HG02885 (cell line): ENCODE results near the gene CACNA1H.
"Not testable (repeated sequence)": the region's sequence is repeated elsewhere in the genome, so short reads cannot be mapped to it uniquely, and the experiment has no call there.

Source experiments
- ATAC-seq: cut with Tn5 transposase; IDR thresholded peaks from one replicate; pipeline ENCODE4 v1.9.1; 2021; ENCODE audit warnings: mild to moderate bottlenecking; ENCODE audit not compliant: unreplicated experiment, poor library complexity

The CACNA1H gene

DNA sequence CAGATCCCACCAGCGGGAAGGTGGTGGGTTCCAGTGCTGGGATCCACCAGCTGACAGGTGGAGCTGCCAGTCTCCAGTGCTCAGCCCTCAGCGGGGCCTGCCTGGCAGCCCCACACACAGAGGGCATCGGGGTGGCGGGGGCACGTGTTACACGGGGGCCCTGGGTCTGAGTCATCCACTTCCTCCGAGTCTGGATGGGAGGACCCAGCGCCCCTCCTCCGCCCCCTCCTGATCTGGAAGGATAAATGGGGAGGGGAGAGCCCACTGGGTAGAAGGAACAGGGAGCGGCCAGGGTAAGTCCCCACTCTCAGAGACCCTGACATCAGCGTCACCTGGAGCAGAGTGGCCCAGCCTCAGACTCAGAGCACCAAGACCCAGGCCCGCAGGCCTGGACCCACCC lies 87.5 kb downstream of the CACNA1H start, which contains the start of gene TPSAB1:
TSS of gene TPSAB1 (plus strand) at position 270 of the 400 bp plus-strand sequence. CDS start 234 bp downstream, outside the sequence.
- not testable (repeated sequence) for ATAC-seq

DNA sequence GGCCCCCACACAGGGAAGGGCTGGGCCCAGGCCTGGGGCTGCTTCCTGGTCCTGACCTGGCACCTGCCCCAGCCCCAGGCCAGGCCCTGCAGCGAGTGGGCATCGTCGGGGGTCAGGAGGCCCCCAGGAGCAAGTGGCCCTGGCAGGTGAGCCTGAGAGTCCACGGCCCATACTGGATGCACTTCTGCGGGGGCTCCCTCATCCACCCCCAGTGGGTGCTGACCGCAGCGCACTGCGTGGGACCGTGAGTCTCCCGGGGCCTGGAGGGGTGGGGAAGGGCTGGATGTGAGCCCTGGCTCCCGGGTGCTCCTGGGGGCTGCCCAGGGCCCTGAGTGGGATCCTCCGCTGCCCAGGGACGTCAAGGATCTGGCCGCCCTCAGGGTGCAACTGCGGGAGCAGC lies 88.2 kb downstream of the CACNA1H start:
- not testable (repeated sequence) for ATAC-seq

DNA sequence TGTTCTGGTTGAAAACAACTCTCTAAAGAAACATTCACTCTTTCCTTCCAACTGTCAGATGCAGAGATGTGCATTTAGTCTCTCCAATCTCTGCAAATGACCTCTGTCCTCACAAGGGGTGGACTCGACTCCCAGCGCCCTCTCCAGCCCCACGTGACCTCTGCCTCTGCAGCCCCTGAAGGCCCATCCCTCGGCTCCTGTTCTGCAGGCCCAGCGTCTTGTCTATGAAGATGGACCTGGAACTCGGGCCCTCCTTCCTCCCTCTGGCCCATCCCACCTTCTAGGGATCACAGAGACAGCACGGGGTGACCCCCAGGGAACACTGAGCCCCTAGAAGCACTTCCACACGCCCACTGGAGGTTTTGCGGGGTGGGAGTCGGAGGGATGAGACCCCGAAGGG lies 90.5 kb downstream of the CACNA1H start:
- ATAC-seq = not testable (repeated sequence)

DNA sequence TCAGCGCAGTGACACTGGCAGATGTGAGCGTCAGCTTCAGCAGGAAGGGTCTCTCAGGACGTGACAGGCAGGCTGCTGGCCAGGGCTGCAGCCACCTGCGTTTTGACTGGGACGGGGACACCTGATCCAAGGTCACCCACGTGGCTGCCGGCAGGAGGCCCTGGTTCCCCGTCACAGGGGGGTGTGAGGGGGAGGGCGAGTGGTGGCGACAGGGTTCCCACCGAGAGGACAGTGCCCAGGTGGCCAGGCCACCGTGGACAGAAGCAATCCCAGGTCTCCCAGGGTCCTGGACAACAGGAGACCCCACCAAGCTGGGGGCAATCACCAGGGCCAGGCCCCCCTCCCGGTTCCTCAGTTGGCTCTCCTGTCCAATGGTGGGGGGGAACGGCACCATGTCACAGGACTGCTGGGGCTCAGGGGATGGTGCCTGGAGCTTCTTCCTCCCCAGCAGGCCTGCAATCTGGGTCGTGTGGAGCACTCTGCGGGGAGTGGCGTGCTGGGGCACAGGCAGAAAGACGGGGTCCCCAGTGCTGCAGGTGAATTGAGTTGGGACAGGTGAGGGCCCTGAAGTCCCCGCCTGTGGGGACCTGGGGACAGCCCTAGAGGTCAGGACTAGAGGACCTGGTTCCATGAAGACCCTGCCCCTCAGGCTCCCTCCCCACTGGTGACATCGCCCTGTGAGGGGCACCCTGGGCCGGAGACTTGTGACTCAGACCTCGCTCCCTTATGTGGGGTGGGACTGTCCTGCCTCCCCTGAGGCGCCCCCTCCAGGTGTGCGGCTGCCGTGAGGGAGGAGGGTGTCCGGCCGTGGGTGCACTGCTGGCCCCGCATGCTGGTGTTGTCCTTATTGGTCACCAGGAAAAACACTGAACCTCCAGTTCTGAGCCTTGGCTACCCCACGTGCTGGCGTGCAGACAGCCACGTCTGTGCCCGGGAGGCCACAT lies 91.3 kb downstream of the CACNA1H start:
- not testable (repeated sequence) for ATAC-seq

DNA sequence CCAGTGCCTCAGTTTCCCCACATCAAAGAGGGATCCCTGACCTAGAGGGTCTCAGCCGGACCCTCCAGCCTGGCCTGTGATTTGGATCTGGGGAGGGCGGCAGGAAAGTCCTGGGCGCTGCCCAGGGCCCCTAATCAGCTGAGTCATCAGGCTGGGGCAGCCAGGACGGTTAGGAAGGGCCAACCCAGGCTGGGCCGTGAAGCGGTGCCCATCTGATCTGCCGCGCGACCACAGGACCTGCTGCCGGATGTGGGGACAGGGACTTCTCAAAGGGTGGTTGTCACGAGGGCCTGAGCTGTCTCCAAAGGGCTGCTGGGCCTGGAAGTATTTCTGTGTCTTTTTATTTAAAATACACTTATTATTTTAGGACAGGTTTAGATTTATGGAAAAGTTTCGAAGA lies 92.0 kb downstream of the CACNA1H start:
- no peak for ATAC-seq

DNA sequence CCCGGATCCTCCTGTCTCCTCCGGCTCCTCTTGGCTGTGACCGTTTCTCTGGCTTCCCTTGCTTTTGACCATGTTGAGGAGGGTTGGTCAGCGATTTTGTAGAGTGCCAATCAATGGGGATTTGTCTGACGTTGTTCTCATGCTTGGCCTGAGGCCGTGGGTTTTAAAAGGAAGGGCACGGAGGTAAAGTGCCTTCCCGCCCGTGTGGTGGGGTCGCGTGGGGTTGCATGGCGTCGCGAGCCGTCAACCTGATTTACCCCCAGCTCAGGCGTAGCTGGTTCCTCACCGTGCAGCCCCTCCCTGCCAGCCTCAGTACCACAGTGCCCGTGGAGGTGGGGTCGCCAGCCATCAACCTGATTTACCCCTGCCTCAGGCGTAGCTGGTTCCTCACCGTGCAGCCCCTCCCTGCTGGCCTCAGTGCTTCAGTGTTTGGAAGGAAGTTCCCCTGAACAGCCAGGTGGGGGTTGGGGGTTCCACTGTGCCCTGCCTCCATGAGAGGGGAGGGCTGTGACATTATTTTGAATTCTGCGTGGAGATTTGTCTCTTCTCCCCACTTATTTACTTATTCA lies 92.6 kb downstream of the CACNA1H start:
- ATAC-seq = no peak

DNA sequence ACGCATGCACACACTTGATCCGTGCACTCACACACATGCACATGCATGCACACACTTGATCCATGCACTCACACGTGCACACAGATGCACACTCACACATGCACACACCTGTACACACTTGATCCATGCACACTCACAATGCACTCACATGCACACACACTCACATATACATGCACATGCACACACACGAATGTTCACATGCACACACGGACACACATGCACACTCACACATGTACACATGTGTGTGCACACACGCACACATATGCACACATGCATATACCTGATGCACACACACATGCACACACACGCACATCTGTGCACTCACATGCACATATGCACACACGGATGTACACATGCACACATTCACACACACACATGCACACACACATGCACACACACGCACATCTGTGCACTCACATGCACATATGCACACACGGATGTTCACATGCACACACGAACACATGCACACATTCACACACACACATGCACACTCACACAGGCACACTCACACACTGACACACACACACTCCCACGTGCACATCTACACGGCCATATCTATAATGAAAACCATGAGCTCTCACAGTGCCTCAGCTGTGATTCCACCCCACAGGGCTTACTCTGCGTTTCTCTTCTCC lies 95.1 kb downstream of the CACNA1H start:
- ATAC-seq = not testable (repeated sequence)

DNA sequence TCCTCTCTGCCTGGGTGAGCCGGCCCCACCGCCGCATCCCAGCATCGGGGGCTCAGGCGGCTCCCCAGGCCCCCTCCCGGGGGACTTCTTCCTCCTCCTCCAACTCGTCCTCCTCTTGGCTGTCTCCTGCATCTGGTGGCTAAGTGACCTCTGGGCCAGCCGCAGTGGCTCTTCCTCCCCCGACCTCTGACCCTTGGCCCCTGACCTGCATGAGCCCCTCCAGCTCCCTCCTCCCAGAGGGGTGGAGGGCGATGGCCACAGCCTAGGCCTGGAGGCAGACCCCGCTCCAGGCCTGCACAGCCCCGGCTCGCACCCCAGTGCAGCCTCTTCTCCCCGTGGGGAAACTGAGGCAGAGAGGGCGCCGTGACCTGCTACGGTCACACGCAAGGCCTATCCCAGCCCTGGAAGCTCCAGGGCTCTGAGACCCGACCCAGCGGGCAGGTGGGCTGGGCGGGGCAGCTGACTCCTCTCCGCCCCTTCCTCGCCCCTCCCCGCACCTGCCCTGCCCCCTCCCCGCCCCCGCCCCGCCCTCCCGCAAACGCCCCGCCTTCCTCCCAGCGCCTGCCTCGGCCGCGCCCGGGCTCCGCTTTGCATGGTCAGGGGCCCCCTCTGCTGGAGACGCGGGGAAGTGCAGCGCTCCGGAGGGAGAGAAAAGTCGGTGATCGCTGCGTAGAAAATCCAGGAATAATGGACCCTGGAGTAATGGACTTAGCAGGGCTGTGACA lies 96.3 kb downstream of the CACNA1H start:
- ATAC-seq = not testable (repeated sequence)

DNA sequence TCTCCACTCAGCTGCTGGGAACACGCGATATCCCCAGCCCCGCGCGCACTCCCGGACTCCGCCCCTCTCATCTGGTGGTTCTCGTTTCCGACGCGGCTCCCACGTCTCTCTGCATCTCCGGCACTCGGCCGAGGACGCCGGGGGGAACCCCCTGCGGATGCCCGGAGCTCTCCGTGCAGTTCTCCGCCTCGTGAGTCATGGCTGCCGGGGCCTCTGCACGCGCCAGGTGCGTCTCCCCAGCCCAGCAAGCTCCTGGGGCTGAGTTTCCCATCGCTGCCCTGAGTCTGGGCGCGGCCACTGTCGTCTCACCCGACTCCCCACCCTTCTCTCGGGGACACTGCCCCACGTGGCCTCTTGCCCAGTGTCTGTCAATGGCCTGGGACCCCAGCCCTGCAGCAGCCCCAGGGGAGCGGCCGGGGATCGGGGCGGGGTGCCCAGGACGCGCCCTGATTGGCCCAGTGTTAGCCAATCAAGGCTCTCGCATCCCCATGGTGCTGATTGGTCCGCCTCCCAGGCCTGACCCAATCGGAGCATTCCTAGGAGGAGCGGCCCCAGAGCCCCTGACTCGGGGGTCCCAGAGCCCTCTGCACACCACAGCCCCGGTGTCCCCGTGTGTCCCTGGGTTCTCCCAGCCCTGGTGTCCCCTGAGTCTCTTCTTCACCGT lies 100.9 kb downstream of the CACNA1H start:
- ATAC-seq = not testable (repeated sequence)

DNA sequence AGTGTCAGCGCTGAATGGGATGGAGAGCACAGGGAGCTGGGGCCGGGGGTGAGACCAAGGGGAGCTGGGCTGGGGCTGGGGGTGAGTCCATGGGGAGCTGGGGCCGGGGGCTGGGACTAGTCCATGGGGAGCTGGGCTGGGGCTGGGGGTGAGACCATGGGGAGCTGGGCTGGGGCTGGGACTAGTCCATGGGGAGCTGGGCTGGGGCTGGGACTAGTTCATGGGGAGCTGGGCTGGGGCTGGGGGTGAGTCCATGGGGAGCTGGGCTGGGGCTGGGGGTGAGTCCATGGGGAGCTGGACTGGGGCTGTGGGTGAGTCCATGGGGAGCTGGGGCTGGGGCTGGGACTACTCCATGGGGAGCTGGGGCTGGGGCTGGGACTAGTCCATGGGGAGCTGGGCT lies 101.9 kb downstream of the CACNA1H start:
- ATAC-seq = not testable (repeated sequence)

DNA sequence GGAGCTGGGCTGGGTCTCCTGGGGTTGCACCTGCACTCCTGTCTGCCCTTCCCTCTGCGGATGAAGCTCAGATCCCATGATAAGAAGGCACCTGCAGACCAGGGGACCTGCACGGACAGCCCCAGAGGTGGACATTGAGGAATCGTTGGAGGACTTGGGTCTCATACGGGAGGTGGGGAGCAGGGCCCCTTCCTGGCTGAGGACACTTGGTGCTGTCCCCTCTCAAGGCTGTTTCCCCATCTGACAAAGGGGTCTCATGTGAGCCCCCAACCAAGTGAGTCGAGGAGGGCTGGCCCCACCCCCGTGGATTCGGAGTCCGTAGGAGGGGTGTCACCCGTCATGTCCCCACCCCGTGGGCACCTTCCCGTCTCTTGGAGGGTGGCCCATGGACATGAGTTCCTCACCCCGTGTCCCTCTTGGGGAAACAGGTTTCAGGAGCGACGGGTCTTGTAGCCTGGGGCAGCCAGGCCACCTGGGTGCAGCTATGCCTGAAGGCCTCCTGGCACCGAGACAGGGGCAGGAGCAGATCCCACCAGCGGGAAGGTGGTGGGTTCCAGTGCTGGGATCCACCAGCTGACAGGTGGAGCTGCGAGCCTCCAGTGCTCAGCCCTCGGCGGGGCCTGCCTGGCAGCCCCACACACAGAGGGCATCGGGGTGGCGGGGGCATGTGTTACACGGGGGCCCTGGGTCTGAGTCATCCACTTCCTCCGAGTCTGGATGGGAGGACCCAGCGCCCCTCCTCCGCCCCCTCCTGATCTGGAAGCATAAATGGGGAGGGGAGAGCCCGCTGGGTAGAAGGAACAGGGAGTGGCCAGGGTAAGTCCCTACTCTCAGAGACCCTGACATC lies 102.6 kb downstream of the CACNA1H start, which contains the start of gene TPSD1:
TSS of gene TPSD1 (plus strand) at position 794 of the 847 bp plus-strand sequence. CDS start 212 bp downstream, outside the sequence.
- not testable (repeated sequence) for ATAC-seq

DNA sequence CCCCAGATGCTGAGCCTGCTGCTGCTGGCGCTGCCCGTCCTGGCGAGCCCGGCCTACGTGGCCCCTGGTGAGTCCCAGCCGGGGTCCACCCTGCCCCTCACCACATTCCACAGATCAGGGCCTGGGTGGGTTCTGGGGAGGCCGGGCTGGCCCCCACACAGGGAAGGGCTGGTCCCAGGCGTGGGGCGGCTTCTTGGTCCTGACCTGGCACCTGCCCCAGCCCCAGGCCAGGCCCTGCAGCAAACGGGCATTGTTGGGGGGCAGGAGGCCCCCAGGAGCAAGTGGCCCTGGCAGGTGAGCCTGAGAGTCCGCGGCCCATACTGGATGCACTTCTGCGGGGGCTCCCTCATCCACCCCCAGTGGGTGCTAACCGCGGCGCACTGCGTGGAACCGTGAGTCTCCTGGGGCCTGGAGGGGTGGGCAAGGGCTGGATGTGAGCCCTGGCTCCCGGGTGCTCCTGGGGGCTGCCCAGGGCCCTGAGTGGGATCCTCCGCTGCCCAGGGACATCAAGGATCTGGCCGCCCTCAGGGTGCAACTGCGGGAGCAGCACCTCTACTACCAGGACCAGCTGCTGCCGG lies 103.5 kb downstream of the CACNA1H start:
- ATAC-seq = not testable (repeated sequence)

DNA sequence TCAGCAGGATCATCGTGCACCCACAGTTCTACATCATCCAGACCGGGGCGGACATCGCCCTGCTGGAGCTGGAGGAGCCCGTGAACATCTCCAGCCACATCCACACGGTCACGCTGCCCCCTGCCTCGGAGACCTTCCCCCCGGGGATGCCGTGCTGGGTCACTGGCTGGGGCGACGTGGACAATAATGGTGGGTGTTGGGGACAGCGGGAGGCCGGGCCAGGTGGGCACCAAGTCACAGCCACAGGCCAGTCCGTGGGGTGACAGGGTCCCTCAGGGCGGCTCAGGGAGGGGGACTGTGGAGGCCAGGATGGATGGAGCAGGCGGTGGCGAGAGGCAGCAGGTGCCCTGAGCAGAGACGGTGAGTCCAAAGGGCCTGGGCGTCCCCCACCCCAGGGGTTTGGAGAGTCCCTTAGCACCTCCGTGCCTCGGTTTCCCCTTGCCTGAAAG lies 104.0 kb downstream of the CACNA1H start:
- no peak for ATAC-seq

DNA sequence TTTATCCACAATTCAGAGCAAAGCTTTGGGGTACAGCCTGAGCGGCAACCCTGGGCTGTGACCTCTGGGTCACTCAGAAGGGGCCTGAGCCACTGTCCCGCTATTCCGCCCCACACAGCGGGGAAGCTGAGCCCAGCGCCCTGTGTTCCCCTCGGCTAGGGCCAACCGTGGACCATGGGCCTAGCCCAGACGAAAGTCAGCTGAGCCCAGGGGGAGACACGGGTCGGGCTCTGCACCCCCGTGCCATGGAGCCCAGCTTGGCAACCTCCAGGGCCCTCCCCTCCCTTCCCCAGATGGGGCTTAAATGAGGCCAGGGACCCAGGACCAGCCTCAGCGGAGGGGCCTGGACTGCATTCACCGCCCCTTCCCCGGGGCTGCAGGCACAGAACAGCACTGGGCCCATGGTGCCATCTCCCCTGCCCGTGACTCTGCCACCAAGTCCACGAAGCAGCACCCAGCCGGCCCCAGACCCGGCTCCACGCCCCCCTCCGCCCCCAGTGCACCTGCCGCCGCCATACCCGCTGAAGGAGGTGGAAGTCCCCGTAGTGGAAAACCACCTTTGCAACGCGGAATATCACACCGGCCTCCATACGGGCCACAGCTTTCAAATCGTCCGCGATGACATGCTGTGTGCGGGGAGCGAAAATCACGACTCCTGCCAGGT lies 104.8 kb downstream of the CACNA1H start:
- ATAC-seq = no peak

DNA sequence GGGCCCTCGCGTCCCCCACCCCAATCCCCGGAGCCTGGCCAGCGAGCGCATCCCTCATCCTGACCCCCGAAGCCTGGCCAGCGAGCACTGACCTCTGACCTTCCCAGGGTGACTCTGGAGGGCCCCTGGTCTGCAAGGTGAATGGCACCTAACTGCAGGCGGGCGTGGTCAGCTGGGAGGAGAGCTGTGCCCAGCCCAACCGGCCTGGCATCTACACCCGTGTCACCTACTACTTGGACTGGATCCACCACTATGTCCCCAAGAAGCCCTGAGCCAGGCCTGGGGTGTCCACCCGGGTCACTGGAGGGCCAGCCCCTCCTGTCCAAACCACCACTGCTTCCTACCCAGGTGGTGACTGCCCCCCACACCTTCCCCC lies 105.3 kb downstream of the CACNA1H start:
- ATAC-seq = no peak

DNA sequence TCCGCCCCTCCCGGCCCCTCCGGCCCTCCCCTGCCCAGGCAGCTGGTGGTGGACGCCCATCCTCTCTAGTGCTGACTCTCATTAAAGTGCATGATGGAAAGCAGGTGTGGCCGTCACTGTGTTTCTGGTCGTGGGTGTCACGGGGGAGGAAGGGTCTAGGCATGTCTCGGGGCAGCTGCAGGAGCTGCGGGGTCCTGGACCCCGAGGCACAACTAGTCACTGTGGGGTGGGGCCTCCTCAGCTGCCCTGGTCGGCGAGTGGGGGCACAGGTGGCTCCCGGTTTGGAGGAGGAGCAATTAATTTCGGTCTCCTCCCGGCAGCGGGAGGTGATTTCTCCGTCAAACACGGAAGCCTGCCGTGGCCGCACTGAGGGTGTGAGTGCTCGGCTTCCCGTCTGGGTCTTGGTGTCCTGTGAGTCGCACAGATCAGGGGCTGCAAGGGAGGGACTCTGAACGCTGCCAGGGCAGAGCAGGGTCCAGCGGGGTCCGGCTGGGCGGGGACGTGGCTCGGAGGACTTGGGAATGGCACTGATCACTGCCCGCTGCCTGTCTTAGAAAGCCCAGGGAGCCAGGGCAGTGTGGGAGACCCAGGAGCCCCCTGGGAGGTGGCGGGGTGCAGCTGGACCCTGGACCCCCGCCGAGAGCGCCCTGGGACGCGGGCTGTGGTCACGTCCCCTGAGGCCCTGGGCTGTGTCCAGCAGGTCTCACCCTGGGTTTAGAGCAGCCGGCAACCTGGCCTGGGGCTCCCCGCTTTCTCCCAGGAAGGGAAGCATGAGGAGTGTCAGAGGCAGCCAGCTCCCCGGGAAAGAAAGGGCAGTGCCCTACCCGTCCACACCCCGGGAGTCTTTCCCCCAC lies 106.2 kb downstream of the CACNA1H start:
- ATAC-seq = no peak

DNA sequence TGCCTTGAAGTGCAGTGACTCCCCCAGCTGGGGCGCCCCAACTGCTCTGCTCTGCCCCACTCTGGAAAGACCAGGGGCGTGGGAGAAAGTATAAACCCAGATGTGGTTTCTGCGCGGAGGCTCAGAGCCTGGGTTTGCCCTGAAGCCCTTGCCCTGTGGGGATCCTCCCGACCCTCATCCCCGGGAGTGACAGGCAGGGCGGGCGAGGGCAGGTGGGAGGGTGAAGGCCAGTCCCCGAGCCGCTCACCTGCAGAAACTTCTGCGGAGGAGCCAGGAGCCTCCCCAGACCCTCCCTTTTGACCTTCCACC lies 106.8 kb downstream of the CACNA1H start:
- ATAC-seq = no peak
